Ishikawa (cell line): ENCODE measurements around the gene CHMP6.

ENCODE experiments used
- ZBTB7A ChIP-seq: IDR thresholded peaks from 2 replicates; pipeline ENCODE4 v1.6.1; 2012; ENCODE audit warnings: low read depth

Gene CHMP6

GRCh38 chr17:81049372-81049911, 57.8 kb downstream of the CHMP6 start:
- no peak; the same call in 1 of the 2 replicates for TF ChIP-seq ZBTB7A
